Measurements from ENCODE around the gene POGLUT2.

Gene POGLUT2

GRCh38 chr13:102798581-102799425, at the start of gene POGLUT2, which contains the start of gene BIVM:
POGLUT2 (minus strand) TSS chr13:102798976; CDS start chr13:102798670, 306 bp downstream.
BIVM (plus strand) TSS chr13:102799119; CDS start chr13:102807268, 8,149 bp downstream.
- peak; percentile 85 to 97 (median 92) for DNase-seq
- intact Hi-C loops (cut with DNase I): loop anchor here (2.0 to 5.0 kb wide), 2 partner anchors 48 to 207 kb away; partner anchors contain the start of gene ERCC5

- intact Hi-C loops (cut with DNase I): loop anchor here (2.0 to 5.0 kb wide), 2 partner anchors 49 to 250 kb away; partner anchors contain the start of genes BIVM, POGLUT2 and TPP2
Measured at GRCh38 chr13:102847272-102848234, 48.8 kb upstream of the POGLUT2 start.

GRCh38 chr13:102846261-102847015, 47.7 kb upstream of the POGLUT2 start:
- intact Hi-C loops (cut with DNase I): loop anchor here (2.0 to 5.0 kb wide), 2 partner anchors 48 to 249 kb away; partner anchors contain the start of genes BIVM, POGLUT2 and TPP2
- DNase-seq: peak in 39 of 42 donors; percentile 8 to 70 (median 42)

More at GRCh38 chr13:102847272-102848234, 48.8 kb upstream of the POGLUT2 start:
- DNase-seq: no peak

GRCh38 chr13:102845630-102846260, 47.0 kb upstream of the POGLUT2 start, which contains the start of gene ERCC5:
ERCC5 (plus strand) TSS chr13:102846032; CDS start chr13:102846267, 235 bp downstream.
- DNase-seq: peak; percentile 82 to 97 (median 93)
- intact Hi-C loops (cut with DNase I): loop anchor here (2.0 to 5.0 kb wide), 2 partner anchors 47 to 248 kb away; partner anchors contain the start of genes BIVM, POGLUT2 and TPP2

GRCh38 chr13:102845289-102845629, 46.5 kb upstream of the POGLUT2 start:
- DNase-seq: peak in 2 of 42 donors; percentile 5 to 37

GRCh38 chr13:102839462-102839861, 40.7 kb upstream of the POGLUT2 start:
- intact Hi-C loops (cut with DNase I): no loop called here
- DNase-seq: no peak

More at GRCh38 chr13:102845289-102845629, 46.5 kb upstream of the POGLUT2 start:
- intact Hi-C loops (cut with DNase I): loop anchor here (5.0 kb wide), 1 partner anchor 248 kb away; the partner anchor contains the start of gene TPP2

- intact Hi-C loops (cut with DNase I): no loop called here
- DNase-seq: no peak
Measured at GRCh38 chr13:102838982-102839381, 40.2 kb upstream of the POGLUT2 start.

GRCh38 chr13:102838273-102838672, 39.5 kb upstream of the POGLUT2 start:
- intact Hi-C loops (cut with DNase I): no loop called here
- no peak for DNase-seq

GRCh38 chr13:102836471-102836870, 37.7 kb upstream of the POGLUT2 start:
- DNase-seq: no peak
- intact Hi-C loops (cut with DNase I): no loop called here

- no peak for DNase-seq
- intact Hi-C loops (cut with DNase I): no loop called here
Measured at GRCh38 chr13:102830646-102831045, 31.9 kb upstream of the POGLUT2 start.

- peak in 4 of 42 donors; percentile 17 to 44 (median 20) for DNase-seq
- intact Hi-C loops (cut with DNase I): no loop called here
Measured at GRCh38 chr13:102825921-102826706, 27.3 kb upstream of the POGLUT2 start.

GRCh38 chr13:102825400-102825799, 26.6 kb upstream of the POGLUT2 start:
- no peak for DNase-seq
- intact Hi-C loops (cut with DNase I): no loop called here

- DNase-seq: no peak
Measured at GRCh38 chr13:102817907-102818306, 19.1 kb upstream of the POGLUT2 start.

GRCh38 chr13:102817241-102817640, 18.5 kb upstream of the POGLUT2 start:
- DNase-seq: no peak
- intact Hi-C loops (cut with DNase I): no loop called here

More at GRCh38 chr13:102817907-102818306, 19.1 kb upstream of the POGLUT2 start:
- intact Hi-C loops (cut with DNase I): no loop called here

GRCh38 chr13:102816708-102817107, 17.9 kb upstream of the POGLUT2 start:
- intact Hi-C loops (cut with DNase I): no loop called here
- no peak for DNase-seq

- intact Hi-C loops (cut with DNase I): no loop called here
- DNase-seq: no peak
Measured at GRCh38 chr13:102815788-102816187, 17.0 kb upstream of the POGLUT2 start.

GRCh38 chr13:102814793-102815192, 16.0 kb upstream of the POGLUT2 start:
- intact Hi-C loops (cut with DNase I): no loop called here
- DNase-seq: no peak
